SU-DHL-6 (cell line): ENCODE measurements around the gene CCDC88C.

Experiments used
- H2AFZ ChIP-seq: fragments of 200-600 bp; sonication (generic); 2 replicates; pipeline ENCODE4 v1.6.1; 2014; ENCODE audit warnings: low read depth, mild to moderate bottlenecking, moderate library complexity, mixed read lengths, antibody characterized with exemption, low read length; ENCODE audit not compliant: severe bottlenecking
- H3F3A ChIP-seq: fragments of 200-600 bp; shearing (Covaris generic); 2 replicates; pipeline ENCODE4 v1.6.0; 2016; ENCODE audit warnings: antibody characterized with exemption, mild to moderate bottlenecking; ENCODE audit not compliant: insufficient read depth
- H3K27ac ChIP-seq: fragments of 200-600 bp; sonication (generic); 2 replicates; pipeline ENCODE4 v1.5.1; 2016; ENCODE audit warnings: low read depth, mild to moderate bottlenecking, low read length, moderate library complexity, mixed read lengths
- H3K27me3 ChIP-seq: fragments of 200-600 bp; sonication (generic), shearing (Covaris generic); 2 replicates; pipeline ENCODE4 v1.6.0; 2014; ENCODE audit warnings: mild to moderate bottlenecking, low read length
- H3K36me3 ChIP-seq: fragments of 200-600 bp; sonication (generic); 2 replicates; pipeline ENCODE4 v1.6.1; 2014; ENCODE audit warnings: mild to moderate bottlenecking, low read length, mixed read lengths
- H3K4me2 ChIP-seq: fragments of 300-600, 200-600 bp; shearing (Covaris generic), sonication (generic); 2 replicates; pipeline ENCODE4 v1.6.0; 2014; ENCODE audit warnings: low read length, low read depth, mild to moderate bottlenecking; ENCODE audit not compliant: poor library complexity, severe bottlenecking
- H3K4me3 ChIP-seq: fragments of 200-600 bp; sonication (generic); 2 replicates; pipeline ENCODE4 v1.5.1; 2014; ENCODE audit warnings: antibody characterized with exemption, low read length, mild to moderate bottlenecking, mixed read lengths; ENCODE audit not compliant: insufficient read depth, poor library complexity, severe bottlenecking
- H3K79me2 ChIP-seq: fragments of 200-600 bp; sonication (generic); 2 replicates; pipeline ENCODE4 v1.6.1; 2014; ENCODE audit warnings: mild to moderate bottlenecking, low read length, moderate library complexity; ENCODE audit not compliant: insufficient read depth
- H3K9ac ChIP-seq: fragments of 200-600 bp; sonication (generic); 2 replicates; pipeline ENCODE4 v1.7.0; 2014; ENCODE audit warnings: mild to moderate bottlenecking, low read length
- H3K9me2 ChIP-seq: fragments of 200-600 bp; sonication (generic); replicated peaks from 2 replicates; pipeline ENCODE4 v1.6.1; 2014; ENCODE audit warnings: low read length; ENCODE audit not compliant: insufficient read depth
- H3K9me3 ChIP-seq: fragments of 200-600 bp; sonication (generic); 2 replicates; pipeline ENCODE4 v1.6.1; 2014; ENCODE audit warnings: low read length, mixed read lengths; ENCODE audit not compliant: insufficient read depth
- H4K20me1 ChIP-seq: fragments of 200-600 bp; sonication (generic); 2 replicates; pipeline ENCODE4 v1.6.1; 2014; ENCODE audit warnings: low read depth, mild to moderate bottlenecking, antibody characterized with exemption, low read length, moderate library complexity, mixed read lengths
- CTCF ChIP-seq: fragments of 200-600 bp; sonication (generic); IDR thresholded peaks from one replicate; pipeline ENCODE4 v1.5.1; 2017; ENCODE audit warnings: antibody characterized with exemption, mild to moderate bottlenecking, low read length, moderate library complexity; ENCODE audit not compliant: insufficient read depth, poor library complexity, severe bottlenecking
- EZH2phosphoT487 ChIP-seq: fragments of 200-600 bp; sonication (generic), shearing (Covaris generic); conservative IDR thresholded peaks from 2 replicates; pipeline ENCODE4 v1.6.1; 2018; ENCODE audit warnings: mild to moderate bottlenecking, antibody characterized with exemption, low read length, moderate library complexity, mixed read lengths

Gene CCDC88C

DNA sequence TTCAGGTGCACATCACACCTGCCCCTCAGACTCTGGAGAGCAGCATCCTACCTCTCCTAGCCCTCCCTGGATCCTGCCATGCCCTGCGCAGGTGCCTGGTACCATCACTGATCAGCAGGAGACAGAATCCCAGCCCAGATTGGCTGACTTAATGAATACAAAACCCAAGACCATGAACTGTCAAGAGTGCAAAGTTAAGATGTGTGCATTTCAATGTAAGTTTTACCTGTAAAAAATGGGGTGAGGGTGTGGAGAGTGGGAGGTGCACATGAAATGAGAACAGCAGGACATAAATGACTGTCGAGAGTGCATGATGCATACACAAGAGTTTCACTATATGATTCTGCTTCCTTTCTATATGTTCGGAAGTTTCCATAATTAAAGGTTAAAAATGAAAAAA is 115.2 kb downstream of the CCDC88C start:
- no peak overlapping the region for H3K4me2 ChIP-seq
- no peak overlapping the region for H2AFZ ChIP-seq
- peaks cover 20% of the 10 kb centered on the region for H3K36me3 ChIP-seq
- no peaks in the 10 kb centered on the region for H4K20me1 ChIP-seq
- no peaks in the 10 kb centered on the region for H3K9me2 ChIP-seq
- no peak overlapping the region for H3K9ac ChIP-seq
- H3K27ac ChIP-seq: no peak overlapping the region
- no peak overlapping the region for H3K4me3 ChIP-seq
- H3K79me2 ChIP-seq: no peaks in the 10 kb centered on the region
- H3K9me3 ChIP-seq: no peaks in the 10 kb centered on the region
- H3K27me3 ChIP-seq: no peaks in the 10 kb centered on the region
- TF ChIP-seq EZH2phosphoT487 (no peak), CTCF (no peak)
- H3F3A ChIP-seq: peaks cover 4% of the 10 kb centered on the region; the same call in 1 of the 2 replicates

DNA sequence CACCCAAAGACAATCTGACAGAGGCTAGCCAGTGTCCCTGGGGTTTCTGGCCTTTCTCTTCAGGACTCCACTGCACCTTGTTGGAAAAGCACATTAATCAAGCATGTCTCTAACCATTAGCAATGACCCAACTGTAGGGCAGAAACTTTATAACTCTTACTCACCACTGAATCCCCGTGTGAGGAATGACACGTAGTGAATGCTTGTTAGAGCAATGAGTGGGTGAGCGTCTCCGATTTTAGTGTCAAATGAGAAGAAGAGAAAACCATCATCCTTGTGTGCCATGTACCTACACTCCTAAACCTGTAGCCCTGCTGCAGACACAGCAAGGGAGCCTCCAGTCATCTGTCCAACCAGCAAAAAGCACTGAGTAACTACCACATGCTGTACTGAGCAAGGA is 116.7 kb downstream of the CCDC88C start:
- no peaks in the 10 kb centered on the region for H3K79me2 ChIP-seq
- TF ChIP-seq EZH2phosphoT487 (no peak), CTCF (no peak)

GRCh38 chr14:91300283-91300895 is 117.2 kb downstream of the CCDC88C start:
- peaks cover 3% of the 10 kb centered on the region; the same call in 1 of the 2 replicates for H3F3A ChIP-seq
- H3K27me3 ChIP-seq: no peaks in the 10 kb centered on the region
- no peak overlapping the region for H3K4me2 ChIP-seq
- H3K9me3 ChIP-seq: no peaks in the 10 kb centered on the region
- no peaks in the 10 kb centered on the region for H3K9me2 ChIP-seq
- no peak overlapping the region for H3K9ac ChIP-seq
- peaks cover 21% of the 10 kb centered on the region for H3K36me3 ChIP-seq
- TF ChIP-seq CTCF: no peak
- TF ChIP-seq EZH2phosphoT487: no peak
- H3K79me2 ChIP-seq: no peaks in the 10 kb centered on the region
- H3K4me3 ChIP-seq: no peak overlapping the region
- H4K20me1 ChIP-seq: no peaks in the 10 kb centered on the region
- no peak overlapping the region for H3K27ac ChIP-seq
- no peak overlapping the region for H2AFZ ChIP-seq

More for the DNA sequence above, 116.7 kb downstream of the CCDC88C start:
- Histone ChIP-seq H3K27ac (no peak overlapping the region), H3K9ac (no peak overlapping the region), H4K20me1 (no peaks in the 10 kb centered on the region), H3K4me2 (no peak overlapping the region), H3K27me3 (no peaks in the 10 kb centered on the region), H3K9me2 (no peaks in the 10 kb centered on the region), H2AFZ (no peak overlapping the region), H3K36me3 (peaks cover 21% of the 10 kb centered on the region), H3K4me3 (no peak overlapping the region), H3F3A (peaks cover 4% of the 10 kb centered on the region; the same call in 1 of the 2 replicates), H3K9me3 (no peaks in the 10 kb centered on the region)
